GM19397 (cell line): Measurements from ENCODE around the gene NF1.
"Not testable (repeated sequence)": the region's sequence is repeated elsewhere in the genome, so short reads cannot be mapped to it uniquely, and the experiment has no call there.

Experiments used
- ATAC-seq: cut with Tn5 transposase; IDR thresholded peaks from one replicate; pipeline ENCODE4 v1.9.1; 2021; ENCODE audit warnings: mild to moderate bottlenecking, moderate library complexity; ENCODE audit not compliant: unreplicated experiment

Gene NF1

DNA sequence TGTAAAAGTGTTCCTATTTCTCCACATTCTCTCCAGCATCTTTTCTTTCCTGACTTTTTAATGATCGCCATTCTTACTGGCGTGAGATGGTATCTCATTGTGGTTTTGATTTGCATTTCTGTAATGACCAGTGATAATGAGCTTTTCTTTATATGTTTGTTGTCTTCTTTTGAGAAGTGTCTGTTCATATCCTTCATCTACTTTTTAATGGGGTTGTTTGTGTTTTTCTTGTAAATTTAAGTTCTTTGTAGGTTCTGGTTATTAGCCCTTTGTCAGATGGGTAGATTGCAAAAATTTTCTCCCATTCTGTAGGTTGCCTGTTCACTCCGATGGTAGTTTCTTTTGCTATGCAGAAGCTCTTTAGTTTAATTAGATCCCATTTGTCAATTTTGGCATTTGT is 81.4 kb downstream of the NF1 start:
- ATAC-seq: not testable (repeated sequence)

DNA sequence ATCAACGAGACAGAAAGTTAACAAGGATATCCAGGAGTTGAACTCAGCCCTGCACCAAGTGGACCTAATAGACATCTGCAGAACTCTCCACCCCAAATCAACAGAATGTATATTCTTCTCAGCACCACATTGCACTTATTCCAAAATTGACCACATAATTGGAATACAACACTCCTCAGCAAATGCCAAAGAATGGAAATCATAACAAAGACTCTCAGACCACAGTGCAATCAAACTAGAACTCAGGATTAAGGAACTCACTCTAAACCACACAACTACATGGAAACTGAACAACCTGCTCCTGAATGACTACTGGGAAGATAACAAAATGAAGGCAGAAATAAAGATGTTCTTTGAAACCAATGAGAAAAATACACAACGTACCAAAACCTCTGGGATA is 84.2 kb downstream of the NF1 start:
- ATAC-seq: not testable (repeated sequence)

DNA sequence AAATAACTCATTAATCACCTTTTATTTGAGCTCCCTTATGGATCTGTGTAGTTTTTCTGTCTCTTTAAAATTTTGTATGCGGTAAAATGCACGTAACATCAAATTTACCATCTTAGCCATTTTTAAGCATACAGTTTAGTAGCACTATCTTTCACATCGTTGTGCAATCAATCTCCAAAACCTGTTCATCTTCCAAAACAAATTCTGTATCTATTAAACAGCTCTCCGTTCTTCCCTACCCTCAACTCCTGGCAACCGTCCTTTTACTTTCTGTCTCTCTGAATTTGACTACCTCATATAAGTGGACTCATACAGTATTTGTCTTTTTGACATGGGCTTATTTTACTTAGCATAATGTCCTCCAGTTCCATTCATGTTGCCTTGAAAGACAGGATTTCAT is 100.5 kb downstream of the NF1 start:
- no peak for ATAC-seq

DNA sequence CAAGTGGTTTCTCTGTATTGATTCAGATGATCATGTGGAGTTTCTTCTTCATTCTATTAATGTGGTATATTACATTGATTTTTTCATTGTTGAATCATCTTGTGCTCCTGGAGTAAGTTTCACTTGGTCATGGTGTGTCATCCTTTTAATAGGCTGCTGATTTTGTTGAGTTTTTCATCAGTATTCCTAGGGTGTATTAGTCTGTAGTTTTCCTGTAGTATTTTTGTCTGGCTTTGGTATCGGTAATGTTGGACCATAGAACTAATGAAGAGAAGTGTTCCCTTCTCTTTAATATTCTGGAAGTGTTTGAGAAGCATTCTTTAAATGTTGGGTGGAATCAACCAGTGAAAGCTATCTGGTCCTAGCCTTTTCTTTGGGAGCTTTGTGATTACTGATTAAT is 103.2 kb downstream of the NF1 start:
- no peak for ATAC-seq

DNA sequence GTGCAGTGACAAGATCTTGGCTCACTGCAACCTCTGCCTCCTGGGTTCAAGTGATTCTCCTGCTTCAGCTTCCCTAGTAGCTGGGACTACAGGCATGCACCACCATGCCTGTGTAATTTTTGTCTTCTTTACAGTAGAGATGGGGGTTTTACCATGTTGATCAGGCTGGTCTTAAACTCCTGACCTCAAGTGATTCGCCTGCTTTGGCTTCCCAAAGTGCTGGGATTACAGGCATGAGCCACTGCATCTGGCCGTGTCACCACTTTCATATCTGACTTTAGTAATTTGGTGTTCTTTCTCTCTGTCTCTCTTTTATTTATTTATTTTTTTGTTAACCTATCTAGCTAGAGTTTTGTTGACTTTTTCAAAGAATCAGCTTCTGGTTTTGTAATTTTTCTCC is 103.9 kb downstream of the NF1 start:
- not testable (repeated sequence) for ATAC-seq

DNA sequence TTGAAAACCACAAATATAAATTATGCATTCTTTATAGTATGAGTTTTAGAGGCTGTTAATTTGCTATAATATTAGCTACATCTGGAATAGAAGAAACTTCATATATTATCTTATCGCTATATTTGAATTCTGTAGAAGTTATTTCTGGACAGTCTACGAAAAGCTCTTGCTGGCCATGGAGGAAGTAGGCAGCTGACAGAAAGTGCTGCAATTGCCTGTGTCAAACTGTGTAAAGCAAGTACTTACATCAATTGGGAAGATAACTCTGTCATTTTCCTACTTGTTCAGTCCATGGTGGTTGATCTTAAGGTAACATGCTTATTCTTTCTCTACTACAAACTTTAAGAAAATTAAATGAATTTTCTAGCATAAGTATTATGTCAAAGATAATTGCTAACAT is 105.5 kb downstream of the NF1 start:
- no peak for ATAC-seq

DNA sequence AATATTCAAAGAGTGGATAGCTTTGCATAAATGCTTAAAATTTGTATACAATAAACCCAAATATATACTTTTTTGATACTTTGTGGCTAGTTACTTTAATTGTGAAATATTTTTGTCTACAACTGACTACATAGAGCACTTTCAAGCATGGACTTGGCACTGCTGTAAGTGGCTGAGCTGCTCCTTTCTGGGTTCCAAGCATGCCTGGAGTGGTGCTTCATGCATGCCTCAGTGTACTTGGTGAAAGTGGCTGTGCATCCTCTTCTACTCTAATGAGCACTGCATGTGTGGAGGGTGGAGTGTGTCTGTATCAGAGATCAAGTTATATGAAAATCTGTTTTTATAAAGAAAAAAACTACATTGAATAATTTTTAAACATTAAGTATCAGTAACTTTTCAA is 108.2 kb downstream of the NF1 start:
- no peak for ATAC-seq

DNA sequence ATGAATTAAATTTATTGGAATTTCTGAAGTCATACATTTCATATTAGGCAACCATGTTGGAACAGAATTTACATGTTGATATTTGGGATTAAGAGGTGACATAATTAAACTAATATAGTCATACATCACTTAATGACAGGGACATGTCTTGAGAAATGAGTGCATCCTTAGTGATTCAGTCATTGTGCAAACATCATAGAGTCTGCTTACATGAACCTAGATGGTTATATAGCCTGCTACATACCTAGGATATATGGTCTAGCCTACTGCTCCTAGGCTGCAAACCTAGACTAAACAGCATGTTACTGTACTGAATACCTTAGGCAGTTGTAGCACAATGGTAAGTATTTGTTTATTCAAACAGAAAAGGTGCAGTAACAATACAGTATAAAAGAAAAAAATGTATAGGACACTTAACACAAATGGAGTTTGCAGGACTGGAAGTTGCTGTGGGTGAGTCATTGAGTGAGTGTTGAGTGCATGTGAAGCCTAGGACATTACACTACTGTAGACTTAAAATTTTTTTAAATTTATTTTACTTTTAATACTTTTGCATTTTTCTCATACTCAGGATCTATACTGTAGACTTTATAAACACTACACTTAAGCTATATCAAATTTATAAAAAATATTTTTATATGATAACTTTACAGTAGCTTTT is 116.7 kb downstream of the NF1 start:
- no peak for ATAC-seq

DNA sequence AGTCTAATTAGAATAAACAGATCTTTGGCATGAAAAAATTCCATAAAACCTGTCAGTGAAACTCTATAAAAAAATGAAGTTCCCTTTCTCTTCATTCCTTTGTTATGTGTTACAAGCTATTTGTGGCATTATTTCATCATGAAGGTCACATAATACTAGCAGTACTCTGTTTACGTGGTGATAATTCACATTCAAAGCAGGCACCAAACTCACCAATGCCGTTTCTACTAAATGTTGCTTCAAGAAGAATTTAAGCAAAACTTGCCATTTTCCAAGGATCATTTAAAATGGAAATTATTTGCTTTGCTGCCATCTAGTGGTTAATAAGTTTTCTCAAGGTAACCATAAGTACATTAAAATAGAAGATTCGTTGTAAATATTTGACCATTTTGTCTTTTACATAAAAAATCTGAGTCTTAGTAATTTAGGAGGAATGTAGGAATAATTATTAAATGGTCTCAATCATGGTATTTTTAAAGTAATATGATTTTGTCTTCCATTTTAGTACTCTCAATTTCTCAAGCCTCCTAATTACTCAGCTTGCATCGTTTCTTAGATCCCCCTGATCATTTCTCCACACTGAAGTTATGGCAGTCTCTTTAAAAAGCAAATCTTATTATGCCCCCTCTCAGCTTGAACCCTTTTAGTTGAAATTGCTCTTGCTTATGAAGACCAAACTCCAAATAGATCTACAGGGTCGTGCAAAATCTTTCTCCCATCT is 121.4 kb downstream of the NF1 start:
- no peak for ATAC-seq

DNA sequence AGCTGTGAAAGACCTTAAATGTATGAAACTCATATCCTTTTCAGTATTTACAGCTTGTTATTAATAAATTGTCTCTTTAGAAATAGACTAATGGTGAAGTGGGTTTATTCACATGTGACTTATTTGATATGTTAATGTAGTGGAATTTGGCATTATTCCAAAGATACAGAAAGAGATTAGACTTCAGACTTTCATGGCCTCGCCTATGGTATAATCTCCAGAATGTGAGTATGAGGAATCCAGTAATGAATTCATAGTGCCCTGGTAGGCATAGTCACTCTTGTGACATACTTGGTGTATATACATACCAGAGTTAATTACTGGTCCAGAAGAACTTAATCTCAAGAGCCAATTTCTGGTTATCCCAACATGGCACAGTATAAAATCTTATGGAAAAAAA is 129.6 kb downstream of the NF1 start:
- no peak for ATAC-seq

DNA sequence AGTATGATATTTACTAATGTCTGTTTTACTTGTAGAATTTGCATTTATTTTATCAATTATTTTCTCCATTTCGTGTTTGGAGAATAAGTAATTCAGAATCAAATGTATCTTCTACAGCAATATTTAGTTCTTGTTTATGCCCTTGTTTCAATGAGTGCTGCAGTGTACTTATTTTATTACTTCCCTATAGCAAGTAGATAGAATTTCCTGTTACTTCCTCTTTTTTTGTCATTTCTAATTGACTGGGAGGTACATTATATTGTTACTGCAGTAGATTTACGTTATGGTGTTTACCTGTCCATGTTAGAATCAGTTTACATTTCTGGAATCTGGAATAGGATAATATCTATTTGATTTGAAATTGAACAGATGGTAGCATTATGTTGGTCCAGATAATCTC is 131.1 kb downstream of the NF1 start:
- ATAC-seq: no peak

DNA sequence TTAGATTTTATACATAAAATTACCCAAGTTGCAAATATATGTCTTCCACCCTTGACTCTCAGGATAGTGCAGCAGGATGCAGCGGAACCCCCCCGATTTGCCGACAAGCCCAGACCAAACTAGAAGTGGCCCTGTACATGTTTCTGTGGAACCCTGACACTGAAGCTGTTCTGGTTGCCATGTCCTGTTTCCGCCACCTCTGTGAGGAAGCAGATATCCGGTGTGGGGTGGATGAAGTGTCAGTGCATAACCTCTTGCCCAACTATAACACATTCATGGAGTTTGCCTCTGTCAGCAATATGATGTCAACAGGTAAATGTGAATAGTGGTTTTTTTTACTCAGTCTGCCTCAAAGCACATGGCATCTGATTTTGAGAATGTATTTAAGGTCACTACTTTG is 131.6 kb downstream of the NF1 start:
- ATAC-seq: no peak

DNA sequence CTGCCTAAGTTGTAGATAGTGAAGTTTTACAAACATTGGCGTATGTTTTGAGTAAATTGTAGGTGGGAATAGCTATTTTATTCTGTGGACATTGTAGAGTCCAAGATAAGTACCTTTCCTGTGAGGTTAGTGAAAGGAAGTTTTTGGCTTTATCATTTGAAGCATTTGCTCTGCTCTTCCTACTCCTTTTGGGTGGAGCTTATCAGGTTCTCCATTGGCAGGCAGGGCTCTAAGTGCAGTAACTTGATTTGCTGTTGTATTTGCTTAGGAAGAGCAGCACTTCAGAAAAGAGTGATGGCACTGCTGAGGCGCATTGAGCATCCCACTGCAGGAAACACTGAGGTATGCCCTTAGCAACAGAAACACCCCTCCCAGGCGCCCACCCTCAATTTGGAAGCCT is 132.2 kb downstream of the NF1 start:
- no peak for ATAC-seq

DNA sequence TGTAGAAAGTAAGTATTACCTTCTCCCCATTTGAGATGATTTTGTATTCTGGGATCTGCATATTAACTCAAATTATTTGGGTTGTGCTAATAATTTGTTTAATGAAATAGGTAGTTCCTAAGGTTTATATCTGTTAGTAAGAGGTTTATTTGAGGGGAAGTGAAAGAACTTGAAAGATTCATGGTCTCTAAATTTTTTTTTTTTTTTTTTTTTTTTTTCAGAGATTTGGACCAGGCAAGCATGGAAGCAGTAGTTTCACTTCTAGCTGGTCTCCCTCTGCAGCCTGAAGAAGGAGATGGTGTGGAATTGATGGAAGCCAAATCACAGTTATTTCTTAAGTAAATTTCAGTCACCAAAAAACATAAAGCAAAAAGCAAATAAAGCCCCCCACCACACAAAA is 137.1 kb downstream of the NF1 start:
- ATAC-seq: no peak

DNA sequence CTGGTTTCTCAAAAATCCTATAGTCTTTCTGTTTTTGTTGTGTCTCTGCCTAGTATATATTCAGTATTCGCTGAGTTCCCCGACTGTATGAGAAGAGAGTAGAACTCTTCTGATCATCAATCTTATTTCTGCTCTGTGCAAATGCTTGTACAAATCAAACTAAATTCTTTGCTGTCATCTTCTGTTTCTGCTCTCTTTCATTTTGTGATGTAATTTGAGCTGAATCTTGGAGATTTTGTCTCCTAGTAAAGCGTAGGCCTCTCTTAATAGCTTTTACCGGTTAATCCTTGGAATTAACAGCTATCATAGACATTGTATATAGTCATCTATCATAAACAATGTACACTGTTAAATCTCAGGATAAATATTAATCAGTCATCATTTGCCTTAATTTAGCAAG is 140.3 kb downstream of the NF1 start:
- ATAC-seq: no peak

DNA sequence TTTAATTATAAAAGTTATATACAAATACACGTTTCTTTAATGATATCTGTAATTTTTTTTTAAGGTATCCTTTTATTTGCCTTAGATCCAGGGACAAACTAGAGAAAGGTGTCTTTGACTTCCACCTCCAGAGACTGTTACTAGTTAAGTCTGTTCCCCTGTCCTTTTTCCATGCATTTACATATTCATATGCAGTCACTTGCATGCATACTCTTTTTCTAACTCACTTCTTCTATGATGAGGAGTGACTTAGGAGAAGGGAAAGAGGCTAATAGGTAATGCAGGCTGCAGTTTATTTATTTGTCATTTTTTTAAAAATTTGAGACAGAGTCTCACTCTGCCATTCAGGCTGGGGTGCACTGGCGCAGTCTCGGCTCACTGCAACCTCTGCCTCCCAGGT is 141.4 kb downstream of the NF1 start:
- no peak for ATAC-seq

DNA sequence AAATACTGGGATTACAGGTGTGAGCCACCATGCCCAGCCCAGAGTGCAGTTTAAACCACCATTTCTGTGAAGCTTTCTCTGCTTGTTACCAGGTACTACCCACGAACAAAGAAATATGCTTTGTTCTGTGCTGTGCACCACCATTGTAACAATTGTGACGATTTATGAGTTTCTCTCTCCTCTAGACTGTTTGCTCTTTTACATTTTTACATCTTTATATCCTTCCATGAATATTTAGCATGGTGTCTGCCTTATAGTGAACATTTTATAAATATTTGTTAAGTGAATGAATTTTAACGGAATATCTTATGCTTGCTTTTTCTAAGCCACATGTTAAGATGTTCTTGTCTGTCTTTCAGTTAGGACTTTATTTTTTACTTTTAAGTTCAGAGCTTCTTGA is 141.9 kb downstream of the NF1 start:
- ATAC-seq: no peak

DNA sequence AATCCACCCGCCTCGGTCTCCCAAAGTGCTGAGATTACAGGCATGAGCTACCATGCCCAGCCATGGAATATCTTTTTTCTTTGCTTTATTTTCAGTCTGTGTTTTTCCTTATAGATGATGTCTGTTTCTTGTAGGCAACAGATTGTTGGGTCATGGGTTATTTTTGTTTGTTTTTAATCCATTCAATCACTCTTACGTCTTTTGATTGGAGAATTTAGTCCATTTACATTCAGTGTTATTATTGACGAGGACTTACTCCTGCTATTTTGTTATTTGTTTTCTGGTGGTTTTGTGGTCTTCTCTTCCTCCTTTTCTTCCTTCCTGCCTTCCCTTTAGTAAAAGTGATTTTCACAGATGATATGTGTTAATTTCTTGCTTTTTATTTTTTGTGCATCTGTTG is 146.3 kb downstream of the NF1 start:
- ATAC-seq: no peak

DNA sequence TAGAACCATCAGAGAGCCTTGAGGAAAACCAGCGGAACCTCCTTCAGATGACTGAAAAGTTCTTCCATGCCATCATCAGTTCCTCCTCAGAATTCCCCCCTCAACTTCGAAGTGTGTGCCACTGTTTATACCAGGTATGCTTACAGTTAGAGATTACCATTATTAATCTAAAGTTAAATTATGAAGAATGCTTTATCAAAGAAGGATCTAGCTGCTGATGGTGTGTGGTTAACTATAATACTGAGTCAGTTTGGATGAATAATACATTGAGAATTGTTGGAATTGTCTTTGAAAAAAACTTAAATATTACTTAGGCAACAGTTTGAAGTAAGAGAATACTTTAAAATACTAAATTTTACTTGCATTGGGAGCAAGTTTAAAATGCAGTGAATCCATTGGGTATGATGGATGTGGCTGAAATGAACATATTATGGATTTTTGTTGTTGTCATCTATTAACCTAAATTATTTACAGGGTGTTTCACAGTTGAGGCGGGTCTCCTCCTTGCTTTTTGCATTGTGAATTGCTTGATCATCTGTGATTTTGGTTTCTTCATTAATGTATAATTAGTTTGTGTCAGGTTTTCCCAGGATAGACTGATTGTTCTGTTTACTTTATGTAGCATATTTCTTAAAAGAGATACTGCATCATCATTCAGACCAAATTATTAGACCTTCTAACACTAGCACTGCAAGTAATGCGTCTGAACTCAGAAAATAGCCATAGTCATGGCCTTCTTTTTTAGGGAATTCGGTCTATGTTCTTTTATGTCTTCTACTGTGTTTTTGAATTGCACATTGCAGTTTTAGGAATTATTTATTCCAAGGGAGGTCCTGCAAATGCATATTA is 154.4 kb downstream of the NF1 start:
- no peak for ATAC-seq

DNA sequence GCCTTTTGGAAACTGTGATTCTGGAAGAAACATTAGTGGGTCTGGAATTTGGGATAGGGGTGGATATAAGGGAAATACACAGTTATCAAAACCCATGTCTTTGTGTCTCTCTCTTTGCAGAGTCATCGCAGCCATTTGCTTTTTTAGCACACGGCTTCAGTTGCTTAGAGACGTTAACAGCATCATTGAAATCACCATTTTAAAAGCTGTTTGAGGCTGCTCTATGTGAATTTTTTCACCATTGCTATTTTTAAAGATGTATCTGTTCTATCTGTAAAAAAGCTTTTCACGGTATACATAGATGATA is 155.0 kb downstream of the NF1 start:
- ATAC-seq: no peak

DNA sequence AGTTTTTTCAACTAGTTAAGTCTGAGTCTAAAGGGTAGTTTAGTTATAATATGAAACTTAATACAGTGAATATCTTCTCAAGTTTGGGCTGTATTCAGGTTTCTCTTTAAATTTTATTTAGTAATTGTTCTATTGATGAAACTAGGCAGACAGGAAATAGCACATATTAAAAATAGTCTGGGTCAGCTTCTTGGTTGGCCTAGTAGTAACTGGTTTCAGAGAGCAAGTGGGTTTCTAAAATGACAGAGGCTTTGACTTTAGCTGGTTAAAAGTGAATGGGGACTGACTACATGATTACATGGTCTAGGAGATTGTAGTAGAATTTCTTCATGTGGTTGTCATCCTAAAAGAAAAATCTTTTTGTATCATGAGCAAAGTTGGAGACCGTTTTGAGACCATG is 155.5 kb downstream of the NF1 start:
- no peak for ATAC-seq
